H1 (cell line): ENCODE data around the gene DYNC1I1. TPM values are rescaled to one million over a fixed set of nuclear protein-coding genes. Genes with fewer than 3 reads are reported as not detected.

Experiments used
- CTCF ChIA-PET: fragments of 300-600 bp; sonication (Branson Sonifier 250); formaldehyde crosslinking; loops from one replicate; lab custom pipeline; 2021; ENCODE audit not compliant: partially characterized antibody; lab: Charles Lee
- POLR2A ChIA-PET: fragments of 300-600 bp; sonication (Branson Sonifier 250); formaldehyde crosslinking; loops from one replicate; lab custom pipeline; 2021; ENCODE audit warnings: inconsistent platforms; ENCODE audit not compliant: partially characterized antibody; lab: Charles Lee
- DNase-seq, 2 experiments: peaks; one replicate each; pipeline versions ENCODE4 v3.0.0 to v3.0.0-alpha.2; 2010 to 2022; ENCODE audit warnings: low spot score in 2 of 2, low read depth in 1 of 2, mixed read lengths in 1 of 2
- FAIRE-seq: peaks from 2 replicates; lab custom pipeline; 2011; peaks lifted over from hg19 to GRCh38; lab: Jason Lieb, UNC
- H2AFZ ChIP-seq: 2 replicates; pipeline ENCODE4 v1.8.1; 2012; ENCODE audit warnings: low read length, inconsistent platforms
- H2AK5ac ChIP-seq: 2 replicates; pipeline ENCODE4 v1.6.1; 2013; ENCODE audit warnings: low read depth, low read length
- H2BK120ac ChIP-seq: replicated peaks from 2 replicates; pipeline ENCODE3; 2013; ENCODE audit warnings: low read depth, low read length, inconsistent platforms
- H2BK12ac ChIP-seq: 2 replicates; pipeline ENCODE4 v1.6.1; 2013; ENCODE audit warnings: low read depth, low read length
- H2BK15ac ChIP-seq: 2 replicates; pipeline ENCODE4 v1.6.1; 2013; ENCODE audit warnings: low read length
- H2BK20ac ChIP-seq: 2 replicates; pipeline ENCODE4 v1.6.1; 2013; ENCODE audit warnings: low read length
- H2BK5ac ChIP-seq: 2 replicates; pipeline ENCODE4 v1.6.1; 2013; ENCODE audit warnings: low read depth, low read length
- H3K14ac ChIP-seq: 2 replicates; pipeline ENCODE4 v1.6.1; 2013; ENCODE audit warnings: inconsistent platforms; ENCODE audit not compliant: insufficient read length
- H3K18ac ChIP-seq: 2 replicates; pipeline ENCODE4 v1.6.1; 2013; ENCODE audit warnings: low read length; ENCODE audit errors: extremely low read depth
- H3K23ac ChIP-seq: 2 replicates; pipeline ENCODE4 v1.6.1; 2013; ENCODE audit warnings: inconsistent platforms; ENCODE audit not compliant: insufficient read length
- H3K23me2 ChIP-seq: 2 replicates; pipeline ENCODE4 v1.6.1; 2013; ENCODE audit warnings: low read depth, low read length
- H3K27ac ChIP-seq: 2 replicates; pipeline ENCODE4 v1.6.1; 2011; ENCODE audit warnings: low read depth, low read length, inconsistent platforms
- H3K27me3 ChIP-seq, 4 experiments: replicated peaks in 1 of 4; 1 replicate in 1 of 4; 2 replicates in 3 of 4; pipeline versions ENCODE4 v1.6.1 to v1.8.1; 2011 to 2013; ENCODE audit warnings: low read length in 3 of 4, mild to moderate bottlenecking in 3 of 4, inconsistent platforms in 2 of 4, mixed read lengths in 2 of 4, moderate library complexity in 1 of 4; ENCODE audit not compliant: control insufficient read depth in 3 of 4, insufficient read depth in 3 of 4; ENCODE audit errors: extremely low read depth in 1 of 4
- H3K36me3 ChIP-seq, 4 experiments: 2 replicates each; pipeline versions ENCODE4 v1.6.1 to v1.8.1; 2011 to 2013; ENCODE audit warnings: mild to moderate bottlenecking in 4 of 4, low read length in 3 of 4, moderate library complexity in 2 of 4, control low read depth in 1 of 4, inconsistent platforms in 1 of 4; ENCODE audit not compliant: insufficient read depth in 4 of 4, control insufficient read depth in 2 of 4
- H3K4ac ChIP-seq: replicated peaks from 2 replicates; pipeline ENCODE3; 2013; ENCODE audit warnings: low read length, low read depth, mixed read lengths, inconsistent platforms; ENCODE audit not compliant: insufficient read length
- H3K4me1 ChIP-seq, 4 experiments: replicated peaks in 1 of 4; 1 replicate in 1 of 4; 2 replicates in 3 of 4; pipeline versions ENCODE4 v1.6.1 to v1.8.1; 2011 to 2013; ENCODE audit warnings: low read length in 3 of 4, inconsistent platforms in 2 of 4, mixed read lengths in 1 of 4; ENCODE audit not compliant: insufficient read depth in 4 of 4, control insufficient read depth in 3 of 4
- H3K4me2 ChIP-seq, 2 experiments: 2 replicates each; pipeline versions ENCODE4 v1.6.1 to v1.8.1; 2011 to 2013; ENCODE audit warnings: low read depth in 2 of 2, low read length in 2 of 2, control low read depth in 1 of 2, inconsistent platforms in 1 of 2, mild to moderate bottlenecking in 1 of 2; ENCODE audit not compliant: insufficient read depth in 1 of 2
- H3K4me3 ChIP-seq, 4 experiments: fragments of 200-600, 300-600 bp in 1 of 4; sonication (generic), shearing (Covaris generic), sonication (Bioruptor Twin) in 1 of 4; 2 replicates each; pipeline versions ENCODE4 v1.5.1 to v1.8.1; 2011 to 2016; ENCODE audit warnings: low read length in 4 of 4, low read depth in 3 of 4, control low read depth in 2 of 4, inconsistent platforms in 2 of 4, mild to moderate bottlenecking in 2 of 4, mixed read lengths in 1 of 4, moderate library complexity in 1 of 4; ENCODE audit not compliant: insufficient read depth in 2 of 4; ENCODE audit errors: extremely low read depth in 1 of 4
- H3K56ac ChIP-seq: replicated peaks from 2 replicates; pipeline ENCODE3; 2013; ENCODE audit warnings: low read depth, mild to moderate bottlenecking, mixed read lengths, low read length, inconsistent platforms; ENCODE audit not compliant: insufficient read length
- H3K79me1 ChIP-seq: 2 replicates; pipeline ENCODE4 v1.6.1; 2013; ENCODE audit warnings: low read depth, low read length, control low read depth
- H3K79me2 ChIP-seq, 2 experiments: 2 replicates each; pipeline versions ENCODE4 v1.6.1 to v1.8.1; 2012 to 2013; ENCODE audit warnings: low read length in 2 of 2, mild to moderate bottlenecking in 2 of 2, inconsistent platforms in 1 of 2; ENCODE audit not compliant: insufficient read depth in 2 of 2, control insufficient read depth in 1 of 2
- H3K9ac ChIP-seq, 4 experiments: replicated peaks in 1 of 4; 1 replicate in 1 of 4; 2 replicates in 3 of 4; pipeline versions ENCODE4 v1.6.1 to v1.8.1; 2011 to 2013; ENCODE audit warnings: low read depth in 3 of 4, low read length in 3 of 4, control low read depth in 2 of 4, mild to moderate bottlenecking in 2 of 4, moderate library complexity in 2 of 4, inconsistent platforms in 1 of 4; ENCODE audit errors: extremely low read depth in 1 of 4
- H3K9me3 ChIP-seq, 2 experiments: 2 replicates each; pipeline versions ENCODE4 v1.6.1 to v1.8.1; 2012 to 2013; ENCODE audit warnings: mild to moderate bottlenecking in 2 of 2, moderate library complexity in 2 of 2, control low read depth in 1 of 2, inconsistent platforms in 1 of 2, low read depth in 1 of 2, low read length in 1 of 2, mixed read lengths in 1 of 2; ENCODE audit not compliant: insufficient read depth in 2 of 2
- H4K20me1 ChIP-seq, 2 experiments: replicated peaks in 1 of 2; 2 replicates each; pipeline versions ENCODE3 to v1.8.1; 2011 to 2013; ENCODE audit warnings: inconsistent platforms in 2 of 2, low read length in 2 of 2, mild to moderate bottlenecking in 1 of 2; ENCODE audit not compliant: insufficient read depth in 2 of 2, control insufficient read depth in 1 of 2
- H4K5ac ChIP-seq: 2 replicates; pipeline ENCODE4 v1.6.1; 2013; ENCODE audit warnings: low read length, low read depth, mixed read lengths, inconsistent platforms; ENCODE audit not compliant: insufficient read length
- H4K8ac ChIP-seq: 2 replicates; pipeline ENCODE4 v1.8.0; 2013; ENCODE audit warnings: mild to moderate bottlenecking, moderate library complexity, low read length, inconsistent platforms; ENCODE audit not compliant: insufficient read depth; ENCODE audit errors: extremely low read depth
- H4K91ac ChIP-seq: replicated peaks from 2 replicates; pipeline ENCODE3; 2013; ENCODE audit warnings: low read length, mixed read lengths, inconsistent platforms; ENCODE audit not compliant: insufficient read length
- BRCA1 ChIP-seq: IDR thresholded peaks from 2 replicates; pipeline ENCODE4 v1.6.1; 2012; ENCODE audit warnings: low read depth, low read length, improper control_type of control experiment
- TAF1 ChIP-seq: IDR thresholded peaks from 2 replicates; pipeline ENCODE4 v1.6.1; 2011; ENCODE audit warnings: mild to moderate bottlenecking, low read depth, low read length
- WGBS, 2 experiments: shearing (Covaris generic) in 1 of 2; methylation state at CpG; one replicate each; pipeline versions ENCODE4 v1.1.6 to v1.1.7; 2013 to 2015; ENCODE audit warnings: low lambda C conversion rate in 2 of 2, mixed read lengths in 2 of 2, inconsistent platforms in 1 of 2, low coverage in 1 of 2, missing lambda C conversion rate in 1 of 2; ENCODE audit not compliant: insufficient replicate concordance in 2 of 2, insufficient coverage in 1 of 2, insufficient read length in 1 of 2; ENCODE audit errors: extremely low coverage in 1 of 2, missing lambda C conversion rate in 1 of 2; 5-methylcytosine and 5-hydroxymethylcytosine counted together
- polyA plus RNA-seq, 7 experiments: library from polyadenylated mRNA; depleted of rRNA in 3 of 7; stranded (reverse) in 5 of 7; unstranded in 2 of 7; fragments of >200 nt in 5 of 7; fragments of 200-250 nt in 2 of 7; gene quantifications; 1 replicate in 5 of 7; 2 replicates in 1 of 7; 4 replicates in 1 of 7; pipeline versions ENCODE4 v1.2.1 to v1.2.3, GENCODE V29; 2011 to 2013; ENCODE audit warnings: missing spikeins in 2 of 7, mixed read lengths in 2 of 7
- total RNA-seq: library from RNA; stranded (reverse); fragmentation: NEBNext Ultra II Directional; extraction: Animal tissue kit (Norgen Biotek cat#: 25700); gene quantifications from 2 replicates; pipeline ENCODE4 v1.2.1, GENCODE V29; 2021

The DYNC1I1 gene
- total and polyA plus RNA-seq, 2 of the 8 experiments (the other 6 are each of a cell fraction or from before 2014, with no cell fraction given) = 0.45 to 0.58 TPM

DNA sequence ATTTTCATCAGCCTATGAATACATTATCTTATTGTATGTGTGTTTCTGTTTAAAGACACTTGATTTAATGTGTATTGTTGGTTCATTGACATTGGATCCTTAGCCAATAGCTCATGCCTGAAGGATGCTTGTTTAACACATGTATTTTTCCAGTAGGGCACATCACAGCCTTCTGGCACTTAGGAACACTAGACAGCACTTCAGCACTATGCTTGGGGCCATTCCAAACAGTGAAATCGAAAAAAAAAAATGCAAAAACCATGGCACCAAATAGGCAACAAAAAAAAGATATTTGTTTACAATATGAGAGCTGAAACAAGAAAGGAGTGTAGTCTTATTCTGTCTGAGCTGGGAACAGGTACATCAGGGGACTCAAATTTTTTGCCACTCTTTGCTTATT lies 286.7 kb downstream of the DYNC1I1 start:
- Histone ChIP-seq H3K4ac (no peak overlapping the region), H4K5ac (no peak overlapping the region), H3K14ac (no peak overlapping the region), H3K9me3 (no peaks in the 10 kb centered on the region), H2BK20ac (no peak overlapping the region), H4K91ac (no peak overlapping the region), H3K4me2 (no peak overlapping the region), H3K23me2 (no peaks in the 10 kb centered on the region), H2BK12ac (no peak overlapping the region), H2AFZ (no peak overlapping the region), H3K9ac (no peak overlapping the region), H2BK5ac (no peak overlapping the region), H2AK5ac (no peak overlapping the region), H3K56ac (no peak overlapping the region), H3K23ac (no peak overlapping the region), H3K79me2 (no peaks in the 10 kb centered on the region), H3K27ac (no peak overlapping the region), H3K18ac (no peak overlapping the region), H3K4me1 (peaks cover 0 to 5% (median under 1%) of the 10 kb centered on the region in 4 experiments; a peak in 1 of 7 replicates), H4K20me1 (peaks cover 0 to 2% of the 10 kb centered on the region in 2 experiments), H4K8ac (no peak overlapping the region), H3K79me1 (no peaks in the 10 kb centered on the region), H2BK120ac (no peak overlapping the region), H3K36me3 (no peaks in the 10 kb centered on the region), H3K4me3 (no peak overlapping the region), H3K27me3 (no peaks in the 10 kb centered on the region), H2BK15ac (no peak overlapping the region)
- ChIA-PET CTCF (interaction anchor here (0.6 to 1.1 kb wide), 3 partner anchors 70 to 370 kb away, joined by 3 to 5 read pairs (median 3); no protein-coding TSS in a partner anchor), POLR2A (no interaction called here)
- DNase-seq (no peak), FAIRE-seq (no peak)
- WGBS, 2 experiments = 79% methylated on average over 1 of the region's 1 CpG; no CpG with 5 or more reads in 1 of the 2 experiments
- TF ChIP-seq TAF1 (no peak), BRCA1 (no peak)
